ENCODE measurements around the gene DCX. TPM values are rescaled to one million over a fixed set of nuclear protein-coding genes. Genes with fewer than 3 reads are reported as not detected.

Gene DCX
- total RNA-seq, 1 experiment from 2014 or later = not detected

DNA sequence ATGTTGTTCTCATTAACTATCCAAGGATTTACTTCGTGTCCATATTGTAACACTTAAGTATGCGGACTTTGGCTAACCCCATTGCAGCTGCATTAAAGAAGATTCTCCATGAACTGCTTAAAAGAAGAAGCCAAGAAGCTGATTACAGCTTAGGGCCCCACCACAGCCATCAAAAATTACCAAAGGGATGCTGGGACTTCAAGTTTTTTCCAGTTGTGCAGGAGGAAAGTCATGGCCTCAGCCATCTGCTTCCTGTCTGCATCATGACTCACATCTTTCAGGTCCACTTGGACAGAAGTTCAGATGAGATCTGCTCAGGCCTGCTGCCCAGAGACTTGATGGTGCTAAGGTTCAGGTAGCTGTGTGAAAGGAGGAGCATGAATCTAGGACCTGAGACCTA, 102.9 kb downstream of the DCX start:
- no peak for DNase-seq (ENCODE audit: low spot score)

DNA sequence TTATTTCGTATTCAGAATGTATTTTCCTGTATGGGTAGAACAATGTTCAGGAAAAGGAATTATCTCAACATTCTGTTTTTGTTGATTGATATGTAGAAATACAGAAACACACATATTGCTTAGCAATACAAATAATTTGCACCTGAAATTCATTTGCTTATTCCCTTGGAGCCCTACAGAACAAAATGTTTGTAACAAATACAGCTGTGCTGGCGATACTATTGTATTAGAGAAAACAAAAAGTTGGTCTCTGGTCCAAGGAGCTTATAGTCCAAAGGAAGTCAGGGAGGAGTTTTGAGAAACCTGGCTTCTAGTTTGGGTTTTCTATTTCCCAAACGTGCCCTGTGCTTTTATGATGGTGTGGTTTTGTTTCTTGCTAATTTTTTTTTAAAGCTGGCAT, 104.0 kb downstream of the DCX start:
- no peak for DNase-seq (ENCODE audit: low spot score)

DNA sequence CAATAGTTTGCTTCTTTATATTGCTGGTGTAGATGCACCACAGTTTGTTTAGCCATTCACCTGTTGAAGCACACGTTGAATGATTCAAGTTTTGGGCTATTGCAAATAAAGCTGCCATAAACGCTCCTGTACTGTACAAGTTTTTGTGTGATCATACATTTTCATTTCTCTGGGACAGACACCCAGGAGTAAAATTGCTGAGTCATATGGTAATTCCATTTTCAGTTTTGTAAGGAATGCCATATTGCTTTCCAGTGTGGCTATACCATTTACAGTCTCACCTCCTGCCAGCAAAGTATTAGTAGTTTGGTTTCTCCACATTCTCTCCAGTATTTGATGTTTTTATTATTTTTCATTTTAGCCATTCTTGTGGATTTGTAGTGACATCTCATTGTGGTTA, 109.7 kb downstream of the DCX start:
- no peak for DNase-seq (ENCODE audit: low spot score)

DNA sequence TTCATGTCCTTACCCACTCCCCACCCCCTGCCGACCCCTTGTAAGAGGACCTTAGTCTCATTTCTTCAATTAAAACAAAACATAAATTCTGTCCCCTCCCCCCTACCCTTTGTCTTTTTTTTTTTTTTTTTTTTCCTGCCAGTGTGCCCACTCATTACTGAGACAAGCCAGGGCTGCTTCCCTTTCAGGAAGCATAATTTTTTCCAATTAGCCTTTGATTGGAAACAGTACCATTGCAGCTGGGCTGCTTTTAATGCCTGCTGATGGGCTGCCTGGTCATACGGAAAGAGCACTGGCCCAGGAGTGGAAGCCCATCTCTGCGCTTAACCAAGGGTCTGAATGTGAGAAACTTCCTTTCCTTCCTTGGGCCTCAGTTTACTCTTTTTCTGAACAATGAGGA, 123.2 kb downstream of the DCX start:
- DNase-seq (ENCODE audit: low spot score) = no peak

DNA sequence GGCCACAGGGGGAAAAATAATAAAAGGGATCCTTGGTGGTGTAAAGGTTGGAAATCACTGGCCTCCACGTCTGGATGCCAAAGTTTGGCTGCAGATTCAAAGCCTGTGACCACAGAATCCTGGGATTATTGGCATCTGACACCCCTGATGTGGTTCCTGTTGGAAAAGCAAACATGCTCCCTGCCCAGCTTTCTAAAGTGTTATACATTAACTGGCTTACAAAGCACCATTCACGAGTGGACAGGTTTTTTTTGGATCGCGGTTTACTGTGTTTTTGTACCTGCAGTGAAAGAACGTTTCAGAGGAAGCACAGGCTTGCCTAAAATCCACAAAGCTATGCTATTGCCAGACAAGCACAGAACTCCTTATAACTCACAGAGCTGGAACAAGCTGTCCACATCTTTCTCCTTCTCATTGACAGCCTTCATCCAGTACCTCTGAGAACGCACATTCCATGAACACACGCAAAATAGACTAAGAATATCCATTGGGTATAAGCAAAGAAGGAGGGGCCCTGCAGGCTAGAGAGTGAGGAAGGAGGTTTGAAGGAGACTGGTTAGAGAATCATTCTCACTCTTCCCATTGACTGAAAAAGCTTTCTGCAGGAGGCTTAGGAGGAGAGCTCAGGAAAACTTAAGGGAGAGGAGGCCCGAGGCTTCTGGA, 127.2 kb downstream of the DCX start:
- DNase-seq (ENCODE audit: low spot score) = no peak

DNA sequence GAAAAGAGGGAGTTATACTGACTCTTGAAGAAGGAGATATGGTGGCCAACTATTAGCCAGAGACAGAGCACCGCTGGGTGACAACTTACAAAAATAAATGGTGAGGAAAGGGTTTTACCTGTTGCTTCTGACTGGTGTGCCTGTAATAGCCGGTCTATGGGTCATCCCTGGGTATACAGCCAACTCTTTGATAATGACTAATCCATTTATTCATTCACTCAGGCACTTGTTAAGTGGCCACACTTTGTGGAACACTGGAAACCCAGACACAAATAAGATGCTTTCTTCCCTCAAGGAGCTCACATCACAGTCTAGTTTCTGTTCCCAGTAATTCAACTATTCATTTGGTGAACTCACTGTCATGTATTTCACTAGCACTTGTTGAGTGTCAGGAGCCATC, 128.5 kb downstream of the DCX start:
- no peak for DNase-seq (ENCODE audit: low spot score)

DNA sequence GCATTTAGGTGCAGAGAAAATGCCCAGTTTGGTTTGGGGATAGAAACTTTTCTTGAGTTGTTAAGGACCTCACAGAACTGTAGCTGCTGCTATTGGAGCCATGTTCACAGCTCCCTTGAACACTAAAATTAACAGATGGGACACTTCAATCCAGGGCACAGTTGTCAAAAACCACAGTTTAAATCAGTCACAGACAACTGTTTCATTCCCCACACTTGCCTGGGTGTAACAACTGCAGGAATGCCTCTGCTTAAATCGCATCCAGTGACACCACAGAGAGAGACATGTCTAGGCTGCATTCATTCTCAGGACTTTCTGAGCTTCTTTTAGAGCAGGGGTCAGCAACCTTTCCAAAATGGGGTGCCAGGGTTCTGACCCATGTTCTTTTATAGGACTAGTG, 129.0 kb downstream of the DCX start:
- no peak for DNase-seq (ENCODE audit: low spot score)

DNA sequence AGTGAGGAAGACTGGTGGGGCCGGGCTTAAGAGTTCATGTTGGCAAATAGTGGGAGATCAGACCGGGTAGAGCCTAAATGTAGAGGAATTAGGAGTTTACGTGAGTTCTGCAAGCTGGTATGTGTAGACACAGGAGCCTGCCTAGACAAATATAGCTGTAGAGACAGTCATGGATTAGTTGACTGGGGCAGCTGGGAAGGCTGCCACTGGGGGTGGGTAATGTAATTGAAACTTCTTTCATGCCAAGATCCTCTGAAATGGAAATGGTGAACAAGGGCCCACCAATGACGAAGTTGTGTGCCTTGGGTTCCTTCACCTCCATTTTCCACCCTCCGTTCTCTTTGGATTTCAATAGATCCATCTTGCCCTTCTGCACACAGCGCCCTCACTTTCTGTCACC, 129.9 kb downstream of the DCX start:
- DNase-seq (ENCODE audit: low spot score) = no peak

DNA sequence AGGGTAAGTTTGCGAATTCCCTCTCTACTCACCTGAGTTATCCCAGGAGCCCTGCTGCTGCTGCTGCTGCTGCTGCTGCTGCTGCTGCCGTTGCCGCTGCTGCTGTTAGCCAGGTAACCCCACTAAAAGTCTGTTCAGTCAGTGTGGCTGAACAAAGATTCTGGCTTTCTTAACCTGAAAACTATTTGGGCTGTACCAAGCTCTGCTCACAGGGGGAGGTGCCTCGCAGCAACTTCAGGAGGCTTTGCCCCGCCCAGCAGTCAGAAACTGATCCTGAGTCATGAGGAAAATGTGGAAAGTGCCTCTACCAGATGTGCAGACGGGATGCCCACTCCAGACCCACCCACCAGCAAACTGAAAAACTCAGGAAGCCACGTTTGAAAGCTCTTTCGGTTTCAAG, 141.7 kb downstream of the DCX start, which contains the start of gene CAPN6:
Gene CAPN6 (minus strand): TSS at position 145 of the 400 bp plus-strand sequence. CDS start 6,547 bp downstream, outside the sequence.
- no peak for DNase-seq (ENCODE audit: low spot score)

DNA sequence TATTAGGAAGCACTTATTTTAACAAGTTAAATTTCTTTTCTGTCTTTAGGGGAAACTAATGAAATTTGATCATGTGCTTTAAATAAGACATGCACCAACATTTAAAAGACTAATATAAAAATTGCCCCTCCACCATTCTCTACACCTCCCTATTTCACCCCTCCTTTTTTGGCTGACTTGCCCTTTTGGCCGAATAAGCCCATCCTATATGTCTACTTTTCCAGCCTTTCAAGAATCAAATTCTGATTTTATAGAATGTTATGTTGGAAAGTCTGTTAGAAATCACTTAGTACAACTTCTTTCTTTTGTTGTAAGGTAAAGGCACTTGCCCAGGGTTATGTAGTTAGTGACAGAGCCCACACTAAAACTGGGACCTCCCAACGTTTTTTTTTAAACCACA, 143.5 kb downstream of the DCX start:
- no peak for DNase-seq (ENCODE audit: low spot score)

DNA sequence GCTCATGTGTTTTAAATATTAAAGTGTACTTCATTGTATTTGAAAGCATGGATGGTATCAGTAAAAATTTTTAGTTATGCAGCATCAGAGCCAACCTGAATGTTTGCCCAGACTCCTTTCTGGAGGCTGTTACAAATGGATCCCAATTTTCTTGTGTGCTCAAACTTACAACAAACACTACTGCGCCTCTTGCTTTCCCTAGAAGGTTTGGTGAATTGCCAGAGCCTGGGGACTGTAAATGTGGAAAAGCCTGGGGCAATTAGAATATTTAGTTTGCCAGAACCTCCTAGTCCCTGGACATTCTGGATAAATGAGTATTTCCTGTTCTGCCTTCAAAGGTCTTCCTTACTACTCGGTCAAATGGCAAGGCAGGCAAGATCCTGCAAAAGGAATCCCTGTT, 146.5 kb downstream of the DCX start:
- no peak for DNase-seq (ENCODE audit: low spot score)

DNA sequence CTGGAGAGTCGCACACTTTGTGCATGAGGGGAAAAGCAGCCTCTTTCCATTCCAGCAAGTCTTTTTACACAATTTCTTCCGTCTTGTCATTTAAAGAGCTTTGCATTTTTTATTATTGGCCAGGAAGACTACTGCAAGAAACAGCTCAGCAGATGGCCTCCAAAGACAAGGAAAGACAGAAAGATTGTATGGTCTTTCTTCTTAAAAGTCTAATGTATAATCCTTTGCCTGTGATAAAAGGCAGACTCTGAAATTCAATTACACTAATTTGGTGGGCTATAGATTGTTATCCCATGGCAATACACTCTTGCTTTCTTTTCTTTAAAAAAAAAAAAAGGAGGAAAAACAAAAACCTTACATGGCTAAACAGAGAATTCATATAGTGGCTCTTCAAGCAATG, 147.6 kb downstream of the DCX start:
- DNase-seq (ENCODE audit: low spot score) = no peak

DNA sequence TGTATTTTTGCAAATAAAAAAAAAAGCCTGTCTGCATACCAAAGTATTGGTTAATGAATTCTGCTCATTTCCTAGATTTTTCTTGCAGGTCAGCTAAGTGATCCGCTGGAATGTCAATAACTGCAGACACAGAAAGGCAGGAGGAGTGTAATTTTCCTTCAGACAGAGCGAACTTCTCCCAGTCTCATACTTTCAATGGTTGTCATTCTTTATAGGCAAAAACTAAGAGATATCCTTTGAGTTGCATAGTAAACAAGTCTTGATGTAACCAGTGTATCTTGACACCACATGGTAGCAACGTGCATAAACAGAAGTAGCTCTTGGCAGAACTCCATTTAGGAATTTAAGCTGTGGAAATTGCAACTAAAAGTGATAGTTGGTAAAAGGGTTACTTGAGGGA, 149.9 kb downstream of the DCX start:
- no peak for DNase-seq (ENCODE audit: low spot score)

DNA sequence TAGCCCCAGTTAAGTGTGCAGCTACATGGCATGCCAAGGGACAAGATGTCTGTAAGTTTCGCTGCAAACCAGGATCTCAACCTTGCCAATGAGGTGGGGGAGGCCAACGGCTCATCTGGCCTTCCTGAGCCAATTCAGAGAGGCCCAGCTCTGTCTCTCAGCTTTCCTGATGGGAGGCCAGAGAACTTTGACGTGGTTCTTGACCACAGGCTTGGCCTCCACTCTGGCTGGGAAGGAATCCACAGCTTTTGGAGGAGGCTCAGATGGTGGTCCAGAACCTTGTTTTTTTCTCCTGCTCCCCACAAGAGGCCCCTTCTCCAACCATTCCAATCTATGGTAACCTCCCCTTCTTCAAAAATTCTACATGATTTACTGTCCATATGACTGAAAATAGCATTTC, 151.5 kb downstream of the DCX start:
- no peak for DNase-seq (ENCODE audit: low spot score)

DNA sequence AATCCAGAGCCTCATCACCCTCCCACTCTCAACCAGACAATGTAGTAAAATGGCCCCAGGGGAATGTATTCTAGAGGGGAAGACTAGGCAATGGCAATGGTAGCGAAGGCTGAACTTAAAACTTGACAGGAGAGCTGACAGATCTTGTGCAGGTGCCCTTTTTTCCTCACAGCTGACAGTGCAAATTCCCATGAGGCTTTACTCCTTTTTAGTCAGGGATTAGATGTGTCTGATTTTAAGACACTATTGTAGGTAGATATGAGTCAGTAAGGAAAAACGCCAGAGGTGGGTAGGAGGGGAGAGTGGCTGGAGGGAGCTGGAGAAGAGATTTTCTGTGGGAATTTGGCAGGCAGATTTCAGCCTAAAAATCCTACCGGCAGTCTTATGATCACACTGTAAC, 152.4 kb downstream of the DCX start:
- no peak for DNase-seq (ENCODE audit: low spot score)

DNA sequence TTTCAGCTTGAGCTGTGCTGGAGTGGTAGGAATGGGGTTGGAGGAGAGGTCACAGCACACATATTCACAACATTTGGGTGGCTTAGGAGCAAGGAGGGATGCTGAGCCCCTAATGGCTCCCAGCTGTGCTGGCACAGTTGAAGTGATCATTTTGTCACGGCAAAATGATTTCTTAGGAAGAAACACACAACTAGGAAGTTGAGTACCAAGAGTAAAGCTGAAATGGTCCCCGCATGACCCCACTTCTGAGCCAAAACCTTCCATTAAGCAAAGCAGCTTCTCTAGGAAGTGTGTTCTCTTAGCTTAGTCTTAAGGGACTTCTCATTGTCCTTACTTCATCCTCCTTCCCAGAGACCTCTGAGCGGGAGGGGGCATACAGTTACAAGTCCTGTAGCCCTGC, 154.3 kb downstream of the DCX start:
- no peak for DNase-seq (ENCODE audit: low spot score)

DNA sequence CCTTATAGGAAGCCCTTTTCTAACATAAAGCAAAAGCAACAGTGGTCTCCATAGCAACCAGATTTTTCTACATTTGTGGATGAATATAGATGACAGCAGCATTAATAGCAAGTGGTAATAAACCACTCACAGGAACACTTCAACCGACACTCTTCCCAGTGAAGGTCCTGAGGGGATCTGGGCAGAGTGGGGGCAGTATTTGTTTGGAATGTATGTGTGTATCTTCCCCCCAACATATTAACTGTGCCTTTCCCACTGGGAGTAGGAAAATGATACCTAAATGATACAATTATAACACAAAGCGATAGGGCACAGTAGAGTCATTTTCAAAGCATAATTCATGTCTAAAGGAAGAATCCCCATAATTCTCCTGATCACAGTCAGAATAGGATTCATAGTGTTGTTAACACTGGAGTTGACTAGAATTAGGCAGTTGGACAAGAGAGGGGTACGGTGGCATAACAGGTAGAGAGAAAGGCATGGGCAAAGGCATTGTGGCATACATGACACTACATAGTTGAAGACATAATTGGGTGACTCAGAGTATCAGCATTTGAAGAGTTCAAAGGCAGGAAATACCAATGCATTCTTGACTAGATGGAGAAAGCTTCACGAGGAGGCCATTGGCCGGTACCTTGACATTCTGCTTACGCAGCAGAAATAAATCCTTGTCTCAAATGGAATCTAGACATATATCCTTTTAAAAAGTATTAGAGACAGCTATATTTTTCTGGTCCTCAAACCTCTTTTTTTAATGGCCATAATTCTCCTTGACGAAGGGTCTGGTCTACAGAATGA, 156.9 kb downstream of the DCX start:
- DNase-seq (ENCODE audit: low spot score) = no peak

DNA sequence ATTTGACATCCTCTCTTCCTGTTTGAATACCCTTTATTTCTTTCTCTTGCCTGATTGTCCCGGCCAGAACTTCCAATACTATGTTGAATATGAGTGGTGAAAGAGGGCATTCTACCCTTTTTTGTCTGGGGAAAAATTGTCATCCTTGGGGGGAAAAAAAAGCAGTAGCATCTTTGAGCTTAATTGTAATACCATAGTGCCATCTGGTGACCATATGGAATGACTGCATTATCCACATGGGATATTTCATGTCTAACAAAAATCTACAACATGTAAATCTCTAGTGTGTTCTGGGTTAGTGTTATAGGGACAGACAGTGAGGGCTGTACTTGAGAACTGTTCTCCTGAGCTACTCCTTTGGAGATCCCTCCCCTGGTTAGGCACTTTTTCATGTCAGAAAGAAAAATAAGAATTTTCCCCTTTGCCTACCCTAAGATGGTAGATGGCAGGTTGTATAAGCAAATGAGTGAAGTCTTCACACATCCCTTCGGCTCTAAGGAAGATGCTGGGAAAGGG, 167.7 kb downstream of the DCX start:
- DNase-seq (ENCODE audit: low spot score) = peak; percentile 34

Small RNA genes lying within 50 kb of the gene (small RNA-seq; reads per million reads assigned to genes)
- gene RNU6-496P = not detected

Other genes starting within 250 kb of the DCX start
- not detected in 2 replicates for gene CAPN6, start 141.7 kb downstream of the DCX start, total RNA-seq (2014; rRNA removed; shearing (Covaris generic))
- gene SERTM2, start 99.5 kb upstream of the DCX start, total RNA-seq (2014; rRNA removed; shearing (Covaris generic)) = not detected in 2 replicates

Data from HT-29 (cell line).